CD14-positive monocyte (primary cell): ENCODE results near the gene RIT1. TPM values are rescaled to one million over a fixed set of nuclear protein-coding genes. Genes with fewer than 3 reads are reported as not detected.

Experiments
- DNase-seq, 3 donors: peaks; one replicate each; pipeline ENCODE4 v3.0.0-alpha.2; 2011 to 2022
- H2AFZ ChIP-seq: 2 replicates; pipeline ENCODE4 v1.6.0; 2012; ENCODE audit warnings: mild to moderate bottlenecking, low read depth, low read length, inconsistent platforms; ENCODE audit not compliant: insufficient read depth, poor library complexity, severe bottlenecking
- H3K27ac ChIP-seq, 2 donors: 1 replicate in 1 of 2; 2 replicates in 1 of 2; pipeline ENCODE4 v1.5.1; 2012 to 2013; ENCODE audit warnings: low read length in 2 of 2, control low read depth in 1 of 2, inconsistent platforms in 1 of 2, low read depth in 1 of 2, mild to moderate bottlenecking in 1 of 2
- H3K27me3 ChIP-seq, 2 donors: one replicate each; pipeline versions ENCODE4 v1.6.0 to v1.6.1; 2011 to 2013; ENCODE audit warnings: low read length in 2 of 2; ENCODE audit not compliant: control insufficient read depth in 2 of 2, insufficient read depth in 2 of 2
- H3K36me3 ChIP-seq, 2 donors: replicated peaks in 1 of 2; 1 replicate in 1 of 2; 2 replicates in 1 of 2; pipeline versions ENCODE4 v1.5.1 to v1.6.1; 2012 to 2013; ENCODE audit warnings: low read length in 2 of 2, control low read depth in 1 of 2, inconsistent platforms in 1 of 2, mild to moderate bottlenecking in 1 of 2; ENCODE audit not compliant: insufficient read depth in 2 of 2, control insufficient read depth in 1 of 2
- H3K4me1 ChIP-seq, 2 donors: 1 replicate in 1 of 2; 2 replicates in 1 of 2; pipeline versions ENCODE4 v1.5.1 to v1.6.1; 2012 to 2013; ENCODE audit warnings: low read length in 2 of 2, control low read depth in 1 of 2, inconsistent platforms in 1 of 2, mild to moderate bottlenecking in 1 of 2, moderate library complexity in 1 of 2; ENCODE audit not compliant: insufficient read depth in 2 of 2, control insufficient read depth in 1 of 2
- H3K4me2 ChIP-seq: replicated peaks from 2 replicates; pipeline ENCODE3; 2012; ENCODE audit warnings: low read length, moderate library complexity, mild to moderate bottlenecking; ENCODE audit not compliant: poor library complexity, severe bottlenecking; ENCODE audit errors: extremely low read depth
- H3K4me3 ChIP-seq, 3 experiments: fragments of 200-600 bp in 1 of 3; sonication (generic) in 1 of 3; replicated peaks in 1 of 3; 1 replicate in 2 of 3; 2 replicates in 1 of 3; pipeline ENCODE4 v1.5.1; 2011 to 2013; ENCODE audit warnings: low read length in 3 of 3, mild to moderate bottlenecking in 3 of 3, control low read depth in 2 of 3, low read depth in 2 of 3, inconsistent platforms in 1 of 3, moderate library complexity in 1 of 3
- H3K79me2 ChIP-seq: 2 replicates; pipeline ENCODE4 v1.6.0; 2012; ENCODE audit warnings: mild to moderate bottlenecking, control low read depth, inconsistent platforms, low read length, moderate library complexity; ENCODE audit not compliant: insufficient read depth
- H3K9ac ChIP-seq: 2 replicates; pipeline ENCODE4 v1.6.0; 2017; ENCODE audit warnings: low read length, mild to moderate bottlenecking; ENCODE audit not compliant: insufficient read depth, poor library complexity, severe bottlenecking
- H3K9me3 ChIP-seq, 2 donors: replicated peaks in 1 of 2; 1 replicate in 1 of 2; 2 replicates in 1 of 2; pipeline versions ENCODE4 v1.5.1 to v1.6.1; 2012 to 2013; ENCODE audit warnings: low read length in 2 of 2, control low read depth in 1 of 2; ENCODE audit not compliant: control insufficient read depth in 1 of 2, insufficient read depth in 1 of 2
- H4K20me1 ChIP-seq: 2 replicates; pipeline ENCODE4 v1.6.0; 2012; ENCODE audit warnings: mild to moderate bottlenecking, low read length, control low read depth, moderate library complexity; ENCODE audit not compliant: insufficient read depth
- H3K27ac Mint-ChIP-seq, 7 donors: one replicate each; pipeline ENCODE4 v1.8.0; 2020; ENCODE audit warnings: mild to moderate bottlenecking in 7 of 7, mixed read lengths in 7 of 7, moderate library complexity in 6 of 7, inconsistent platforms in 2 of 7
- H3K27me3 Mint-ChIP-seq, 3 donors: one replicate each; pipeline ENCODE4 v1.8.0; 2021 to 2022; ENCODE audit warnings: low read depth in 3 of 3, mild to moderate bottlenecking in 3 of 3, mixed read lengths in 3 of 3, moderate library complexity in 3 of 3, inconsistent platforms in 1 of 3
- H3K36me3 Mint-ChIP-seq, 2 donors: one replicate each; pipeline ENCODE4 v1.8.0; 2020; ENCODE audit warnings: mixed read lengths in 2 of 2, inconsistent platforms in 1 of 2, mild to moderate bottlenecking in 1 of 2
- H3K4me1 Mint-ChIP-seq: one replicate; pipeline ENCODE4 v1.8.0; 2020; ENCODE audit warnings: mild to moderate bottlenecking, mixed read lengths
- H3K4me3 Mint-ChIP-seq, 2 donors: one replicate each; pipeline ENCODE4 v1.8.0; 2020; ENCODE audit warnings: mild to moderate bottlenecking in 2 of 2, mixed read lengths in 2 of 2, moderate library complexity in 1 of 2
- H3K9me3 Mint-ChIP-seq, 7 donors: one replicate each; pipeline ENCODE4 v1.8.0; 2020 to 2022; ENCODE audit warnings: mixed read lengths in 7 of 7, mild to moderate bottlenecking in 6 of 7, moderate library complexity in 6 of 7, inconsistent platforms in 2 of 7
- WGBS: methylation state at CpG from one replicate; pipeline ENCODE4 v1.1.5; 2013; ENCODE audit warnings: missing lambda C conversion rate; ENCODE audit not compliant: insufficient coverage; 5-methylcytosine and 5-hydroxymethylcytosine counted together
- intact Hi-C, 2 donors: fragments of 100-400 bp; cut with micrococcal nuclease; formaldehyde crosslinking; loops; one replicate each; pipeline versions ENCODE4 v1.15.0 to v1.15.1; 2023
- polyA plus RNA-seq, 3 donors: library from polyadenylated mRNA; depleted of rRNA in 1 of 3; unstranded in 2 of 3; stranded (reverse) in 1 of 3; fragments of 300-500 nt in 2 of 3; fragments of >200 nt in 1 of 3; fragmentation: Illumina TruSeq in 2 of 3; gene quantifications; 1 replicate in 2 of 3; 2 replicates in 1 of 3; pipeline ENCODE4 v1.2.3, GENCODE V29; 2012 to 2021
- TF ChIP-seq, protein P1 (sequence below): fragments of 200-600 bp; IDR thresholded peaks from one replicate; pipeline ENCODE4 v1.8.0; 2022; ENCODE audit warnings: antibody characterized with exemption, mild to moderate bottlenecking

RIT1 gene
- polyA plus RNA-seq, 3 donors, result 57.2 to 76.8 (median 69.6) TPM

DNA sequence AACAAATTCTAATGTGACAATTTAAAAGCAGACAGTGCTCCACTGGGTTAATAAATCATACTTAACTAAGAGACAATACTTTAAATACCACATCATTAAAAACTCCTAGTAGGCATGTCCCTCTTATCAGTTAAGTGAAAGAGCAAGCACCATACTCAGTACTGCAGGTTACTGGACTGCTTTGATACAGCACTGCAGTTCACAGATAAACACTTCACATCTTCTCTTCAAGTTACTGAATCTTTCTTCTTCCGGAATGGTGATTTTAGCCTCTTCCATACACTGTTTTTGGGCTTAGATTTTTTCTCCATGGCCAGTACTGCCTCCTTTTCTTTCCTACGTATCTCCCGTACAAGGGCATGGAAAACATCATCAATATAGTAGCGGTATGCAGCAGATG is 11.0 kb downstream of the RIT1 start:
- Histone ChIP-seq H3K9ac (no peak overlapping the region), H3K9me3 (no peaks in the 10 kb centered on the region), H3K4me3 (no peak overlapping the region), H3K27ac (no peak overlapping the region), H3K27me3 (no peaks in the 10 kb centered on the region), H3K36me3 (peaks cover 78 to 88% of the 10 kb centered on the region in 2 donors), H4K20me1 (peaks cover 71% of the 10 kb centered on the region), H3K4me1 (no peaks in the 10 kb centered on the region), H3K79me2 (peaks cover 13% of the 10 kb centered on the region), H3K4me2 (no peak overlapping the region), H2AFZ (no peak overlapping the region)
- no peaks in the 10 kb centered on the region for H3K9me3 Mint-ChIP-seq
- peaks cover 70 to 90% of the 10 kb centered on the region in 2 donors for H3K36me3 Mint-ChIP-seq
- H3K27me3 Mint-ChIP-seq, result no peaks in the 10 kb centered on the region
- no peak overlapping the region for H3K4me3 Mint-ChIP-seq
- intact Hi-C loops, result no loop called here
- H3K27ac Mint-ChIP-seq, result no peak overlapping the region
- no peaks in the 10 kb centered on the region for H3K4me1 Mint-ChIP-seq
- 100% methylated on average over 4 of the region's 4 CpGs for WGBS
- TF ChIP-seq, protein P1, sequence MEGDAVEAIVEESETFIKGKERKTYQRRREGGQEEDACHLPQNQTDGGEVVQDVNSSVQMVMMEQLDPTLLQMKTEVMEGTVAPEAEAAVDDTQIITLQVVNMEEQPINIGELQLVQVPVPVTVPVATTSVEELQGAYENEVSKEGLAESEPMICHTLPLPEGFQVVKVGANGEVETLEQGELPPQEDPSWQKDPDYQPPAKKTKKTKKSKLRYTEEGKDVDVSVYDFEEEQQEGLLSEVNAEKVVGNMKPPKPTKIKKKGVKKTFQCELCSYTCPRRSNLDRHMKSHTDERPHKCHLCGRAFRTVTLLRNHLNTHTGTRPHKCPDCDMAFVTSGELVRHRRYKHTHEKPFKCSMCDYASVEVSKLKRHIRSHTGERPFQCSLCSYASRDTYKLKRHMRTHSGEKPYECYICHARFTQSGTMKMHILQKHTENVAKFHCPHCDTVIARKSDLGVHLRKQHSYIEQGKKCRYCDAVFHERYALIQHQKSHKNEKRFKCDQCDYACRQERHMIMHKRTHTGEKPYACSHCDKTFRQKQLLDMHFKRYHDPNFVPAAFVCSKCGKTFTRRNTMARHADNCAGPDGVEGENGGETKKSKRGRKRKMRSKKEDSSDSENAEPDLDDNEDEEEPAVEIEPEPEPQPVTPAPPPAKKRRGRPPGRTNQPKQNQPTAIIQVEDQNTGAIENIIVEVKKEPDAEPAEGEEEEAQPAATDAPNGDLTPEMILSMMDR, result no peak
- DNase-seq, result no peak

DNA sequence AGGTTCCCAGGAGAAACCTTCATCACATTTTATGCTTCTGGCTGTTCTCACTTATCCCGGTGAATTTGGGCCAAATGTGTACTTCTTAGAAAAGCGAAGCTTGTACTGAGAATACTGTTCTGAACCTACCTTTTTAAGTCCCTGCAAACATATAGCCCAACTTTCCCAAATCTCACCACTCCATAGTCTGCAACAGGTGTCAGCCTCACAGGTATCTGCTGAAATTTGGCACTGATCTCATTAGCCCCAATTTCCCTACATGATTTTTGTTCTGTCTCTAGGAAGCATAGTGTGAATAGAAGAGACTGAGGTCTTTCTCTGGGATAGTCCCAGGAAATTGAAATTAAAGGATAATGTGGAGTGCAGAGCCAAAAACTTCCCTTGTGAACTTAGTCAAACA is 11.5 kb downstream of the RIT1 start:
- Histone ChIP-seq H2AFZ (no peak overlapping the region), H4K20me1 (peaks cover 66% of the 10 kb centered on the region), H3K79me2 (peaks cover 8% of the 10 kb centered on the region), H3K4me1 (no peaks in the 10 kb centered on the region), H3K27me3 (no peaks in the 10 kb centered on the region), H3K36me3 (peaks cover 73 to 83% of the 10 kb centered on the region in 2 donors), H3K4me2 (no peak overlapping the region), H3K9me3 (no peaks in the 10 kb centered on the region), H3K9ac (no peak overlapping the region), H3K27ac (no peak overlapping the region), H3K4me3 (no peak overlapping the region)
- intact Hi-C loops, result loop anchor here in 1 of 2 donors (5.0 kb wide), 1 partner anchor 37 kb away; no protein-coding TSS in a partner anchor
- H3K27me3 Mint-ChIP-seq, result no peaks in the 10 kb centered on the region
- H3K4me3 Mint-ChIP-seq, result no peak overlapping the region
- no peaks in the 10 kb centered on the region for H3K9me3 Mint-ChIP-seq
- peak overlapping the region in 1 of 7 donors; percentile 11 for H3K27ac Mint-ChIP-seq
- peaks cover 67 to 85% of the 10 kb centered on the region in 2 donors for H3K36me3 Mint-ChIP-seq
- no peaks in the 10 kb centered on the region for H3K4me1 Mint-ChIP-seq
- WGBS, result no CpG with 5 or more reads among the region's 2 CpGs
- TF ChIP-seq, protein P1, result no peak
- DNase-seq, result no peak
